DOHH2 (cell line): ENCODE measurements around the gene TMEM271.

Experiments used
- H3F3A ChIP-seq: fragments of 200-600 bp; sonication (generic), shearing (Covaris generic); 2 replicates; pipeline ENCODE4 v1.6.0; 2016; ENCODE audit warnings: antibody characterized with exemption, mild to moderate bottlenecking; ENCODE audit not compliant: control insufficient read depth, insufficient read depth
- H3K27ac ChIP-seq: fragments of 200-600 bp; sonication (generic); 2 replicates; pipeline ENCODE4 v1.5.1; 2014; ENCODE audit warnings: low read depth, mild to moderate bottlenecking, low read length, moderate library complexity
- H3K27me3 ChIP-seq: fragments of 200-600 bp; sonication (generic); 2 replicates; pipeline ENCODE4 v1.6.1; 2014; ENCODE audit warnings: mild to moderate bottlenecking, low read length, mixed read lengths; ENCODE audit not compliant: control insufficient read depth
- H3K36me3 ChIP-seq: fragments of 200-600 bp; sonication (generic); 2 replicates; pipeline ENCODE4 v1.6.1; 2014; ENCODE audit warnings: mild to moderate bottlenecking, low read length, moderate library complexity, mixed read lengths; ENCODE audit not compliant: control insufficient read depth
- H3K4me1 ChIP-seq: fragments of 200-600 bp; sonication (generic); 2 replicates; pipeline ENCODE4 v1.6.1; 2014; ENCODE audit warnings: mild to moderate bottlenecking, low read length, mixed read lengths; ENCODE audit not compliant: control insufficient read depth
- H3K4me2 ChIP-seq: fragments of 200-600 bp; sonication (generic); 2 replicates; pipeline ENCODE4 v1.6.0; 2014; ENCODE audit warnings: mild to moderate bottlenecking, low read length, moderate library complexity
- H3K4me3 ChIP-seq: fragments of 200-600 bp; sonication (generic); 2 replicates; pipeline ENCODE4 v1.5.1; 2014; ENCODE audit warnings: mild to moderate bottlenecking, low read length, mixed read lengths
- H3K79me2 ChIP-seq: fragments of 200-600 bp; sonication (generic); 2 replicates; pipeline ENCODE4 v1.6.1; 2014; ENCODE audit warnings: mild to moderate bottlenecking, low read length, mixed read lengths; ENCODE audit not compliant: control insufficient read depth
- H3K9me2 ChIP-seq: fragments of 200-600 bp; sonication (generic); replicated peaks from 2 replicates; pipeline ENCODE4 v1.6.1; 2014; ENCODE audit warnings: mild to moderate bottlenecking, low read length, mixed read lengths; ENCODE audit not compliant: control insufficient read depth
- H3K9me3 ChIP-seq: fragments of 200-600 bp; sonication (generic); 2 replicates; pipeline ENCODE4 v1.6.1; 2014; ENCODE audit warnings: antibody characterized with exemption, low read length, mixed read lengths; ENCODE audit not compliant: control insufficient read depth, insufficient read depth
- H4K20me1 ChIP-seq: fragments of 200-600 bp; sonication (generic); 2 replicates; pipeline ENCODE4 v1.6.0; 2014; ENCODE audit warnings: low read depth, mild to moderate bottlenecking, antibody characterized with exemption, low read length, moderate library complexity; ENCODE audit not compliant: control insufficient read depth, insufficient read depth
- EZH2phosphoT487 ChIP-seq: fragments of 200-600 bp; sonication (generic); IDR thresholded peaks from 2 replicates; pipeline ENCODE4 v1.6.1; 2017; ENCODE audit warnings: borderline replicate concordance, mild to moderate bottlenecking, antibody characterized with exemption, low read length, moderate library complexity, mixed read lengths
- TF ChIP-seq, protein P1 (sequence below): fragments of 200-600 bp; sonication (generic); IDR thresholded peaks from one replicate; pipeline ENCODE4 v1.5.1; 2014; ENCODE audit warnings: antibody characterized with exemption, mild to moderate bottlenecking, low read depth, low read length; ENCODE audit not compliant: poor library complexity, severe bottlenecking

The TMEM271 gene

DNA sequence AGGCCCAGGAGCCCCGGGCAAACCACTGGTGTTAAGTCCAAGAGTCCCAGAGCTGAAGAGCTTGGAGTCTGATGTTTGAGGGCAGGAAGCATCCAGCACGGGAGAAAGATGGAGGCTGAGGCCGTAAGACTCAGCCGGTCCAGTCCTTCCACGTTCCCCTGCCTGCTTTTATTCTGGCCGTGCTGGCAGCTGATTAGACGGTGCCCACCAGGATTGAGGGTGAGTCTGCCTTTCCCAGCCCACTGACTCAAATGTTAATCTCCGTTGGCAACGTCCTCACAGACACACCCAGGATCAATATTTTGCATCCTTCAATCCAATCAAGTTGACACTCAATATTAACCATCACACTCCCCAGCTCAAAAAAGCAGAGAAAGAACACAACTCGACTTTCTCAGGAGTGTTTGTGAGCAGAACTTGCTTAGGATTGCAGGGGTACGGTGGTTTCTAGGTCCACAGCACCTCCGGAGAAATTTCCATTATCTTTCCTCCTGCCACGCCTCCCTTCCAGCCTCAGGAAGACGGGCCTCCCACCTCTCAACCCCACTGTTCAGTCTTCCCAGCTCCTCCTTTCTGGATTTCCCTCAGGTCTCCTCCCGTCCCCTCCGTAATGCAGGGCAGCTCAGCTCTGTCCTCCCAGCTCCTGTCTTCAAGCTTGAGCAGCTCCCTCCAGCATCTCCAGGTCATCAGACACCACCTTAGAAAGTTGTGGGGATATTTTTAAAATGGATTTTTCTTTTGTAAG is 13.3 kb upstream of the TMEM271 start:
- no peak overlapping the region for H3K4me3 ChIP-seq
- H3F3A ChIP-seq = no peaks in the 10 kb centered on the region
- no peaks in the 10 kb centered on the region for H4K20me1 ChIP-seq
- no peaks in the 10 kb centered on the region for H3K9me2 ChIP-seq
- H3K4me1 ChIP-seq = no peaks in the 10 kb centered on the region
- H3K27me3 ChIP-seq = no peaks in the 10 kb centered on the region
- TF ChIP-seq, protein P1, sequence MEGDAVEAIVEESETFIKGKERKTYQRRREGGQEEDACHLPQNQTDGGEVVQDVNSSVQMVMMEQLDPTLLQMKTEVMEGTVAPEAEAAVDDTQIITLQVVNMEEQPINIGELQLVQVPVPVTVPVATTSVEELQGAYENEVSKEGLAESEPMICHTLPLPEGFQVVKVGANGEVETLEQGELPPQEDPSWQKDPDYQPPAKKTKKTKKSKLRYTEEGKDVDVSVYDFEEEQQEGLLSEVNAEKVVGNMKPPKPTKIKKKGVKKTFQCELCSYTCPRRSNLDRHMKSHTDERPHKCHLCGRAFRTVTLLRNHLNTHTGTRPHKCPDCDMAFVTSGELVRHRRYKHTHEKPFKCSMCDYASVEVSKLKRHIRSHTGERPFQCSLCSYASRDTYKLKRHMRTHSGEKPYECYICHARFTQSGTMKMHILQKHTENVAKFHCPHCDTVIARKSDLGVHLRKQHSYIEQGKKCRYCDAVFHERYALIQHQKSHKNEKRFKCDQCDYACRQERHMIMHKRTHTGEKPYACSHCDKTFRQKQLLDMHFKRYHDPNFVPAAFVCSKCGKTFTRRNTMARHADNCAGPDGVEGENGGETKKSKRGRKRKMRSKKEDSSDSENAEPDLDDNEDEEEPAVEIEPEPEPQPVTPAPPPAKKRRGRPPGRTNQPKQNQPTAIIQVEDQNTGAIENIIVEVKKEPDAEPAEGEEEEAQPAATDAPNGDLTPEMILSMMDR = no peak
- TF ChIP-seq EZH2phosphoT487 = no peak
- no peaks in the 10 kb centered on the region for H3K36me3 ChIP-seq
- H3K4me2 ChIP-seq = no peak overlapping the region
- no peak overlapping the region for H3K27ac ChIP-seq
- H3K9me3 ChIP-seq = 0 out of 2 replicates have a peak, but pooled peaks cover 3% of the 10 kb centered on the region
- H3K79me2 ChIP-seq = no peaks in the 10 kb centered on the region

DNA sequence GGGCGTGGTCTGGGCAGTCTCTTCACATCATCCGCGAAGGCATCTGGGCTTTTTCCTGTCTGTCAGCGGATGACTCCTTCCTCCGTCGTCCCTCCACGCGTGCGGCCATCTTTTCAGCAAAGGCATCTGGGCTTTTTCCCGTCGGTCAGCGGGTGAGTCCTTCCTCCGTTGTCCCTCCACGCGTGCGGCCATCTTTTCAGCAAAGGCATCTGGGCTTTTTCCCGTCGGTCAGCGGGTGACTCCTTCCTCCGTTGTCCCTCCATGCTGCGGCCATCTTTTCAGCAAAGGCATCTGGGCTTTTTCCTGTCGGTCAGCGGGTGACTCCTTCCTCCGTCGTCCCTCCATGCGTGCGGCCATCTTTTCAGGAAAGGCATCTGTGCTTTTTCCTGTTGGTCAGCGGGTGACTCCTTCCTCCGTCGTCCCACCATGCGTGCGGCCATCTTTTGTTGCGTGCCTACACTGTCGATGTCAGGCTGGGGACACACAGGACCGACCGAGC is 12.3 kb upstream of the TMEM271 start:
- no peak overlapping the region for H3K4me2 ChIP-seq
- H3K4me3 ChIP-seq = no peak overlapping the region
- no peaks in the 10 kb centered on the region for H3K36me3 ChIP-seq
- no peaks in the 10 kb centered on the region for H3K4me1 ChIP-seq
- H3K27ac ChIP-seq = no peak overlapping the region
- H4K20me1 ChIP-seq = no peaks in the 10 kb centered on the region
- H3F3A ChIP-seq = no peaks in the 10 kb centered on the region
- no peaks in the 10 kb centered on the region for H3K9me2 ChIP-seq
- no peaks in the 10 kb centered on the region for H3K79me2 ChIP-seq
- H3K27me3 ChIP-seq = no peaks in the 10 kb centered on the region
- TF ChIP-seq, protein P1 = no peak
- no peak for TF ChIP-seq EZH2phosphoT487
- no peaks in the 10 kb centered on the region for H3K9me3 ChIP-seq

DNA sequence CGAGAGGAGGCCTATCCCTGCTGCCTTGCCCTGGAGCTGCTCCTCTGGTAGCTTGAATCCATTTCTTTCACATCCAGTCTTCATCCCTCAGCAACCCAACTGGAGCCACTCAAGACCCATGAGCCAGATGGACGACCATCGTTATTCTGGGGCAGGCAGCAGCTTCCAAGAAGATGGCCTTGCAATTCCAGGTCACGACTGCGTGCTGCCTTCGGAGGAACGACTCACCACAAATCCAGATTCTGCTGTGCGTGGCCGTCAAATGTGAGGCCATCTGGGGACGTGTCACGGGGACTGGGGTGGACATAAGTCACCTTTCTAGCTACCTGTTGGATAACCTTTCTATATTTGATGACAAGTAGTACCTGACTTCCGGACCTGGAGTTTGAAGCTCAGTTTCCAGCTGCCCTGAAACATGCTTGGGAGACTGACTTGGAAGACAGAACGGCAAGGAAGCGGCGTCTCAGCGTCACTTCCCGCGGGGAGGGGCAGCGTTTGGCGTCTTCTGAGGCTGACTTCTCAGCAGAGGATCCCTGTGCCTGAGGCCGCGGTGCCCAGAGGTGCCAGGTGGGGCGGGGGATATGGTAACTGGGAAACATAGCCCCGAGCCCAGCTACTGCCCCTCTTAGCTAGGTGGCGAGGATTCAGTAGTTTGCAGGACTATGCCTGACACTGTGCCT is 11.7 kb upstream of the TMEM271 start:
- Histone ChIP-seq H4K20me1 (no peaks in the 10 kb centered on the region), H3K4me2 (no peak overlapping the region), H3K27me3 (no peaks in the 10 kb centered on the region), H3K79me2 (no peaks in the 10 kb centered on the region), H3F3A (no peaks in the 10 kb centered on the region), H3K27ac (no peak overlapping the region), H3K4me3 (no peak overlapping the region), H3K9me2 (no peaks in the 10 kb centered on the region), H3K36me3 (no peaks in the 10 kb centered on the region), H3K4me1 (no peaks in the 10 kb centered on the region), H3K9me3 (no peaks in the 10 kb centered on the region)
- TF ChIP-seq, protein P1 = no peak
- no peak for TF ChIP-seq EZH2phosphoT487
